ENCODE data around the gene NHEJ1.

Gene NHEJ1

DNA sequence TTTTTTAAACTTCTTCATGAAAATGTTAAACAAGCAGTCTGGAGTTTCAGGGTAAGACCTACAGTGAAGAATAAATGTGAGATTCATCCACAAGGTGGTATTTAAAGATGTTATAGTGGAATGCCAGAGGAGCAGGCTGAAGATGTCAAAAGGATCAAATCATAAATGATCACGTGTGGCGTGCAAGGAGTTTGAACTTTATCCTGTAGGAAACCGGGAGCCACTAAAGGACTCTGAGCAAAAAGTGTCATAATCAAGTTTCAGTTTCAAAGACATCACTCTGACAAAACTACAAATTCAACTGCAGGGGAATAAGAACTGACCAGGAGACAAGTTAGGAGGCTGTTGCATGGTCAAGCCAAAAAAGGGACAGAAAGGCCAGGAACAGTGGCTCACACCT is 19.9 kb downstream of the NHEJ1 start:
- Histone ChIP-seq H3K9ac (no peak overlapping the region), H3K36me3 (ENCODE audit: control insufficient read depth, insufficient read depth, low read length) (no peaks in the 10 kb centered on the region), H3K4me2 (ENCODE audit: low read length) (no peak overlapping the region), H3K79me2 (no peaks in the 10 kb centered on the region), H3K4me3 (ENCODE audit: low read depth, low read length) (no peak overlapping the region), H3K27me3 (ENCODE audit: control insufficient read depth, insufficient read depth, low read length) (no peaks in the 10 kb centered on the region), H3K9me3 (ENCODE audit: control insufficient read depth, low read length) (no peaks in the 10 kb centered on the region), H3K4me1 (no peaks in the 10 kb centered on the region), H2AFZ (no peak overlapping the region), H3K27ac (no peak overlapping the region)
- TF ChIP-seq CTCF (IDR thresholded peaks at IDR 0.05) = no peak

DNA sequence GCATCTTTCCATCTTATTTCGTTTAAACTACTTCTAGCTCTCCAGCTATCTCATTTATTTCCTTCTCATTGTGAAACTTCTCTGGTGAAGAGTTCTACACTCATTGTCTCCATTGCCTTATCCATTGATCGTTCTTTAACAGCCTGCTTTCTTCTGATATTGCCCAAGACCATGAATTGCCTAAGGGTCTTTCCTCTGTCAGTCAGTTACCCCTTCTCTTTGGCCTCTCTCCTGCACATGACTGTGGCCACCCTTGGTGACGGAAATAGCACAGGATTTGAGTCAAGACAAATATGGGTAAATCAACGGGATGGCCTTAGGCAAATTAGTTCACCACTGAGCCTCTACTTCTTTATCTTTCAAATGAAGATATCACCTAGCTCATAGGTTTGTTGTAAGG is 26.6 kb downstream of the NHEJ1 start:
- Histone ChIP-seq H3K27ac (no peak overlapping the region), H3K79me2 (no peaks in the 10 kb centered on the region), H3K27me3 (ENCODE audit: control insufficient read depth, insufficient read depth, low read length) (no peaks in the 10 kb centered on the region), H3K4me3 (ENCODE audit: low read depth, low read length) (no peak overlapping the region), H3K4me2 (ENCODE audit: low read length) (no peak overlapping the region), H3K4me1 (no peaks in the 10 kb centered on the region), H3K9me3 (ENCODE audit: control insufficient read depth, low read length) (no peaks in the 10 kb centered on the region), H2AFZ (no peak overlapping the region), H3K9ac (no peak overlapping the region), H3K36me3 (ENCODE audit: control insufficient read depth, insufficient read depth, low read length) (no peaks in the 10 kb centered on the region)
- TF ChIP-seq CTCF (IDR thresholded peaks at IDR 0.05) = no peak

DNA sequence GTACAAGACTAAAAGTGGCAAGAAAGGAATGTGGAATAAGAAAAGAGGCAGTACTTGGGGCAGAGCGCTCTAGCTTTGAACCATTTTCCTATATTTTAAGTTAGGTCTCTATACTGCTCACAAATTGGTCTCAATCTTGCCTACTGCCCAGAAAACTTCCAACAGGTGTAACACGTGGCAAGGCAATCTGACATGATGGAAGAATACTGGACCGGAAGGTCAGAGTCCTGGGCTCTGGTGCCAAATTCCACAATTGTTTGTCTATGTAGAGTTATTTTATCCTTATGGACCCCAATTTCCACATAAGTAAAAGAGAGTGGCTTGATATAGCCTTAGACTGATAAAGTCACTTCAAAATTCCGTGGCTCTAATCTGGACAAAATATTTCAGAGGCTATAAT is 28.9 kb downstream of the NHEJ1 start:
- no peak overlapping the region for H2AFZ ChIP-seq
- no peaks in the 10 kb centered on the region for H3K36me3 ChIP-seq (ENCODE audit: control insufficient read depth, insufficient read depth, low read length)
- no peak overlapping the region for H3K27ac ChIP-seq

DNA sequence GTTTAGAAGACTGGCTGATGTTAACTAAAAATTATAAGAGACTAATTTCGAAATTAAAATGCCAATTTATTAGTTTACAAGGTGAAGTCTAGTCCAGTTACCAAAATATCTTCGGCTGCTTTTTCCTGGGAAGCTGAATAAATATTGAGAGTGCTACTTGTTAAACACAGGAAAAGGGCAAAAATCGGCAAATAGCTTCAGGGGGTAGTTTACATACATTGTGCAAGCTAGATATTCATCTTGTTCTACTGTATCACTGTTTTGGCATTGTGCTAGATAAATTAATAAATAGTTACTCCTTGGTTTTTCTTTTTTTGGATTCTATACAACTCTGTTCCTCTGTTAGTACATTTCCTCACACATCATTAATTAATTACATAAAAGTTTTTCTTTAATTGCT is 29.3 kb downstream of the NHEJ1 start:
- no peak for TF ChIP-seq CTCF (IDR thresholded peaks at IDR 0.05)

More for the DNA sequence above, 28.9 kb downstream of the NHEJ1 start:
- no peaks in the 10 kb centered on the region for H3K27me3 ChIP-seq (ENCODE audit: control insufficient read depth, insufficient read depth, low read length)
- H3K9ac ChIP-seq = no peak overlapping the region
- H3K4me1 ChIP-seq = peaks cover 3% of the 10 kb centered on the region
- no peak overlapping the region for H3K4me3 ChIP-seq (ENCODE audit: low read depth, low read length)
- H3K9me3 ChIP-seq (ENCODE audit: control insufficient read depth, low read length) = no peaks in the 10 kb centered on the region
- no peaks in the 10 kb centered on the region for H3K79me2 ChIP-seq
- TF ChIP-seq CTCF (IDR thresholded peaks at IDR 0.05) = no peak
- H3K4me2 ChIP-seq (ENCODE audit: low read length) = no peak overlapping the region

DNA sequence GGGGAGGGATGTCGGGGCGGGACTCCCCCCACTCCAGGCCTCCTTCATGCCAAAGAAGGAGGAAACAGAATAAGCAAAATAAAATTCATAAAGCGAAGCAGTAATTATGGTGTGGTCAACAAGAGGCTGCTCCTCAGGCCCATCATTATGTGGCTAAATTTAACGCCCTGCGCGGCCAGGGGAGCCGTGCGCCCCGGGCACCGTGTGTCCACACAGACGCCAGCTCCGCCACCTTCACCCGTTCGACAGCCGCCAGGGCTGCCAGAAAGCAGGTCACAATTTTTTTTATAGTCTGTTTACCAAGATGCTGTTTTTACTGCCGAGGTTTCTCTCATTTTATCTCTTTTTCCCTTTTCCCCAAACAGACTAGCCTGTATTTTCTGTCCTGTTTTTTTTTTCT is 31.0 kb downstream of the NHEJ1 start:
- no peak overlapping the region for H3K27ac ChIP-seq

More for the DNA sequence above, 29.3 kb downstream of the NHEJ1 start:
- Histone ChIP-seq H3K27ac (no peak overlapping the region), H3K4me1 (peaks cover 3% of the 10 kb centered on the region), H3K36me3 (ENCODE audit: control insufficient read depth, insufficient read depth, low read length) (no peaks in the 10 kb centered on the region), H3K4me3 (ENCODE audit: low read depth, low read length) (no peak overlapping the region), H3K27me3 (ENCODE audit: control insufficient read depth, insufficient read depth, low read length) (no peaks in the 10 kb centered on the region), H2AFZ (no peak overlapping the region), H3K4me2 (ENCODE audit: low read length) (no peak overlapping the region), H3K79me2 (no peaks in the 10 kb centered on the region), H3K9me3 (ENCODE audit: control insufficient read depth, low read length) (no peaks in the 10 kb centered on the region), H3K9ac (no peak overlapping the region)

More for the DNA sequence above, 31.0 kb downstream of the NHEJ1 start:
- H3K9me3 ChIP-seq (ENCODE audit: control insufficient read depth, low read length) = no peaks in the 10 kb centered on the region
- no peak overlapping the region for H3K4me2 ChIP-seq (ENCODE audit: low read length)
- no peak for TF ChIP-seq CTCF (IDR thresholded peaks at IDR 0.05)
- H3K79me2 ChIP-seq = no peaks in the 10 kb centered on the region
- peaks cover 3% of the 10 kb centered on the region for H3K4me1 ChIP-seq
- no peaks in the 10 kb centered on the region for H3K27me3 ChIP-seq (ENCODE audit: control insufficient read depth, insufficient read depth, low read length)
- no peak overlapping the region for H3K4me3 ChIP-seq (ENCODE audit: low read depth, low read length)
- H3K9ac ChIP-seq = no peak overlapping the region
- H3K36me3 ChIP-seq (ENCODE audit: control insufficient read depth, insufficient read depth, low read length) = no peaks in the 10 kb centered on the region
- H2AFZ ChIP-seq = no peak overlapping the region
